ENCODE measurements around the gene TFPI. TPM values are rescaled to one million over a fixed set of nuclear protein-coding genes. Genes with fewer than 3 reads are reported as not detected.
"Not testable (repeated sequence)": the region's sequence is repeated elsewhere in the genome, so short reads cannot be mapped to it uniquely, and the experiment has no call there.

TFPI gene
- total RNA-seq, 4 donors from 2014 or later, result 3.5 to 89.6 (median 22.5) TPM

- TF ChIP-seq CTCF (IDR thresholded peaks at IDR 0.05) (no peak), POLR2A (IDR thresholded peaks at IDR 0.05) (no peak)
- WGBS, 2 donors, result 67 to 80% methylated on average over 1 of the region's 1 CpG
- Histone ChIP-seq H3K9me3 (no peaks in the 10 kb centered on the region), H3K27me3 (no peaks in the 10 kb centered on the region), H3K36me3 (no peaks in the 10 kb centered on the region), H3K4me1 (no peaks in the 10 kb centered on the region), H3K27ac (no peak overlapping the region), H3K4me3 (no peak overlapping the region)
- intact Hi-C loops (cut with DNase I), result no loop called here
- DNase-seq, result no peak
Measured at GRCh38 chr2:187569042-187569441, 14.8 kb upstream of the TFPI start.

DNA sequence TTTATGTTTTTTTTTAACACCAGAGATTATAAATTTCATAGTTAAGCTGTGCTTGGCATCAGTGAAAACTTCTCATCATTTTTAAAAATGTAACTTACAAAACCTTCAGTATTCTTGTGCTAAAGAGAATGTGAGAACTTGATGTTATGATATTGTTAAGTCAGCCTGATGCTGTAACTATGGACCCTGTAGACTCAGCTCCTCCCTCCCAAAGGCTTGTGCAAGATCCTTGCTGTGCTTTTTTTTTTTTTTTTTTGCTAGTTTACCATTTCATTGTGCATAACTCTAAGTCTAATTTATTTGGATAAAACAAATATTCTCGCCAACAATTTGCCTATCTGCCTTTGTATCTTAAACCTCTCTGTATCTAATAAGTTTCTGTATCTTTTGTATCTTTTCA, 12.9 kb upstream of the TFPI start:
- Histone ChIP-seq H3K4me3 (no peak overlapping the region), H3K9me3 (no peaks in the 10 kb centered on the region), H3K27ac (no peak overlapping the region), H3K4me1 (no peaks in the 10 kb centered on the region), H3K36me3 (no peaks in the 10 kb centered on the region), H3K27me3 (no peaks in the 10 kb centered on the region)
- intact Hi-C loops (cut with DNase I), result no loop called here
- TF ChIP-seq POLR2A (IDR thresholded peaks at IDR 0.05) (no peak), CTCF (IDR thresholded peaks at IDR 0.05) (no peak)
- WGBS, 2 donors, result 73 to 87% methylated on average over 1 of the region's 1 CpG
- no peak for DNase-seq

DNA sequence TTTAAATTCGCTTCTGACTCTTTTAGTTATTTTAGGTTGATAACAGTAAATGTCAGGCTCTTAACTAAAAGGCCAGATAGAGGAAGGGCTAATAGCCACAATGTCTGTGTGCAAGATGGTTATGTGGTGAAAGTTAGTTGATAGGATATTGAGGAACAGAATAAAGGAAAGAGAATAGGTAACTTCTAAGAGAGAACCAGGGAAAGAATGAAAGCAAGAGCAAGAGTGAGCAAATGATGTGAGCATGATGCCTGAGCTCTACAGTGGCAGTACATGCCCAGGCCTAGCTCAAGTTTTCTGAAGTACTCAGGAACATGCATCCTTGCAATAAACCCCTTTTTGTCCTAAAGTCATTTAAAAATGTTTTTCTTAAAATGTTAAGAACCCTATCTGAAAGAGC, 12.5 kb upstream of the TFPI start:
- no peaks in the 10 kb centered on the region for H3K27me3 ChIP-seq
- no peak overlapping the region for H3K27ac ChIP-seq
- no peaks in the 10 kb centered on the region for H3K36me3 ChIP-seq
- no peak overlapping the region for H3K4me3 ChIP-seq
- no peaks in the 10 kb centered on the region for H3K4me1 ChIP-seq
- intact Hi-C loops (cut with DNase I), result no loop called here
- DNase-seq, result no peak
- 64 to 91% methylated on average over 1 of the region's 1 CpG for WGBS, 2 donors
- TF ChIP-seq POLR2A (IDR thresholded peaks at IDR 0.05), result no peak
- no peak for TF ChIP-seq CTCF (IDR thresholded peaks at IDR 0.05)
- H3K9me3 ChIP-seq, result no peaks in the 10 kb centered on the region

DNA sequence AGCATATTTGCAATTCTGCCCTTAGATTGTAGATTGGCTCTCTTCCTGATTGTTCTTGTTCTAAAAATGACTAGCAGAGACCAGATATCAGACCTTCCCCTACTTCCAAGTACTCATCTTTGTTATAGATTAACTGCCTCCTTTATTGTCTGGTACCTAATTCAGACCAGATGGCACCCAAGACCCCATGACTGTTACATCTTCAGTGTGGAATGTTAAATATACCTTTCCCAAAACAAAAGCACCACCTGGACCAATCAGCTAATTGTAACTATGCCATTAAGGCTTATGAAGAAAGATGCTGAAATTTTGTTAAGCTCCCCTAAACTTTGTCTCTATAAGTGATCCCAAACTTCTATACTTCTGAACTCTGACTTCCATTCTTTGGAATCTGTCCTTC, 12.0 kb upstream of the TFPI start:
- DNase-seq, result no peak
- intact Hi-C loops (cut with DNase I), result no loop called here
- Histone ChIP-seq H3K27me3 (no peaks in the 10 kb centered on the region), H3K9me3 (no peaks in the 10 kb centered on the region), H3K4me1 (no peaks in the 10 kb centered on the region), H3K36me3 (no peaks in the 10 kb centered on the region), H3K4me3 (no peak overlapping the region), H3K27ac (no peak overlapping the region)
- TF ChIP-seq POLR2A (IDR thresholded peaks at IDR 0.05) (no peak), CTCF (IDR thresholded peaks at IDR 0.05) (no peak)

- H3K4me1 ChIP-seq; H3K27me3 ChIP-seq; H3K4me3 ChIP-seq; DNase-seq; H3K36me3 ChIP-seq; H3K27ac ChIP-seq; intact Hi-C loops (cut with DNase I); H3K9me3 ChIP-seq: not testable (repeated sequence)
- 91 to 96% methylated on average over 9 to 11 of the region's 11 CpGs for WGBS, 2 donors
Measured at GRCh38 chr2:187565618-187566017, 11.4 kb upstream of the TFPI start.

DNA sequence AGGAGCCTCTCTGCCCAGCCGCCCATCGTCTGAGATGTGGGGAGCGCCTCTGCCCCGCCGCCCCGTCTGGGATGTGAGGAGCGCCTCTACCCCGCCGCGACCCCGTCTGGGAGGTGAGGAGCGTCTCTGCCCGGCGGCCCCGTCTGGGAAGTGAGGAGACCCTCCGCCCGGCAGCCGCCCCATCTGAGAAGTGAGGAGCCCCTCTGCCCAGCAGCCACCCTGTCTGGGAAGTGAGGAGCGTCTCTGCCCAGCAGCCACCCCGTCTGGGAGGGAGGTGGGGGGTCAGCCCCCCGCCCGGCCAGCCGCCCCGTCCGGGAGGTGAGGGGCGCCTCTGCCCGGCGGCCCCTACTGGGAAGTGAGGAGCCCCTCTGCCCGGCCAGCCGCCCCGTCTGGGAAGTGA, 2.3 kb upstream of the TFPI start:
- H3K4me3 ChIP-seq; H3K36me3 ChIP-seq; H3K27me3 ChIP-seq; intact Hi-C loops (cut with DNase I); DNase-seq; H3K27ac ChIP-seq; H3K9me3 ChIP-seq: not testable (repeated sequence)
- H3K4me1 ChIP-seq, result peaks cover 0 to 25% (median 0%) of the 10 kb centered on the region in 3 donors
- WGBS, 2 donors, result no CpG with 5 or more reads among the region's 31 CpGs
